ENCODE data around the gene SORBS1. TPM values are rescaled to one million over a fixed set of nuclear protein-coding genes. Genes with fewer than 3 reads are reported as not detected.

Gene SORBS1
- total and polyA plus RNA-seq, 2 of the 13 experiments (the other 11 are each of a cell fraction or from before 2014, with no cell fraction given): 16.8 to 39.8 TPM

GRCh38 chr10:95273393-95274312 is 287.5 kb downstream of the SORBS1 start (continued):
- TF ChIP-seq JUN (CRISPR knock-in tag; IDR thresholded peaks at IDR 0.05): peak; percentile 88; the same call in 1 of the 2 replicates
- TF ChIP-seq RXRA (CRISPR knock-in tag; IDR thresholded peaks at IDR 0.05): peak; percentile 87
- TF ChIP-seq ZBTB14 (CRISPR knock-in tag; IDR thresholded peaks at IDR 0.05): no peak
- TF ChIP-seq FOXP4 (CRISPR knock-in tag; IDR thresholded peaks at IDR 0.05): peak; percentile 91
- TF ChIP-seq ZNF772 (CRISPR knock-in tag; IDR thresholded peaks at IDR 0.05): no peak
- peak; percentile 73 for TF ChIP-seq ELF3 (CRISPR knock-in tag; IDR thresholded peaks at IDR 0.05)
- TF ChIP-seq MED13 (CRISPR knock-in tag; IDR thresholded peaks at IDR 0.05): 0 out of 2 replicates have a peak, but pooled peaks have one; percentile 57
- TF ChIP-seq CREBL2 (CRISPR knock-in tag; IDR thresholded peaks at IDR 0.05; ENCODE audit: borderline replicate concordance): no peak
- TF ChIP-seq ZBTB40 (IDR thresholded peaks at IDR 0.05): no peak
- no peak for TF ChIP-seq ZBTB40 (CRISPR knock-in tag; IDR thresholded peaks at IDR 0.05)
- no peak for TF ChIP-seq KDM5A (IDR thresholded peaks at IDR 0.05; ENCODE audit: borderline replicate concordance, low read length)
- no peak for TF ChIP-seq ZNF777 (CRISPR knock-in tag; IDR thresholded peaks at IDR 0.05)
- TF ChIP-seq ELF1 (CRISPR knock-in tag; IDR thresholded peaks at IDR 0.05): peak; percentile 12; the same call in 1 of the 2 replicates
- no peak for TF ChIP-seq CENPT (CRISPR knock-in tag; IDR thresholded peaks at IDR 0.05; ENCODE audit: low read depth)
- TF ChIP-seq CENPX (CRISPR knock-in tag; IDR thresholded peaks at IDR 0.05): no peak
- 0 out of 2 replicates have a peak, but pooled peaks have one; percentile 39 for TF ChIP-seq HOXA5 (CRISPR knock-in tag; IDR thresholded peaks at IDR 0.05)
- TF ChIP-seq CEBPG (CRISPR knock-in tag; IDR thresholded peaks at IDR 0.05): peak; percentile 48
- TF ChIP-seq SAP130 (CRISPR knock-in tag; IDR thresholded peaks at IDR 0.05; ENCODE audit: low read depth): peak; percentile 73
